ENCODE data around the gene SMAD6.

Gene SMAD6

DNA sequence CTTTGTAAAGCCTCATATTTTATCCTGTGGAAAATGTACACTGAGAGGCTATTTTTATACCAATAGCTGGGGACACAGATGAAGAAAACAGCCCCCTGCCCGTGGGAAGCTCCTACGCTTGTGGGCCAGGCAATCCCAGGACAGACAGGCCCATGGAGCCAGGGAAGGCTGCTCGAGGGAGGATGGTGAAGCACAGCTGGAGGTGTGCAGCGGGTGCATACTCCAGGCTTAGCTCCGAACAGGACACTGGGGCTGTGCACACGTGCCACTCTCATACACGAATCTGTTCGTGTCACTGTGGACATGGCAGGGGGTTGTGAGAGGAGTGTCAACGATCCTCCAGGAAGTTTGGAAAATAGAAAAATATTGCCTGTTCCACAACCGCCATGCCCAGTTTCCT lies 36.1 kb downstream of the SMAD6 start:
- CTCF ChIA-PET: interaction anchor here (1.0 kb wide), 1 partner anchor 39 kb away, joined by 3 read pairs; no protein-coding TSS in a partner anchor

DNA sequence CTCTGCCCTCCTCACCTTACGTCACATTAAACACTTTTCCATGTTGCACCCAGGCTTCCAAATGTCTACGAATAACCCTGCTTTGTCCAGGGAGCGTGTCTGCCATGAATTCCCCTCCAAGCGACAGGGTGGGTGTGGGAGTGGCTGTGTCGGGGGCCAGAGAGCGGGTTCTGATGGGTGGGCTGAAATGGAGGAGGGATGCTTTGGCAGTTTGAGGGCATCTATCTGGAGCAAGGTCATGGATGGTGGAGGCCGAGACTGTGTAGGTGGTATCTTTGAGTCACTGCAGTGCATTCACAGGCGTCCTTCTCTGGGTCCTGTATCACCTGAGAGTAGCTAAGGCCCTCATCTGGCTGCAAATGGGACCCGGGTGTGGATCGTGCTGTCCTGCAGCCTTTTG lies 36.6 kb downstream of the SMAD6 start:
- H3K27ac ChIP-seq: no peak overlapping the region
- ChIA-PET CTCF (interaction anchor here (1.0 kb wide), 1 partner anchor 40 kb away, joined by 3 read pairs; no protein-coding TSS in a partner anchor), POLR2A (ENCODE audit: low non-redundant PET) (no interaction called here)
- TF ChIP-seq, protein P1, sequence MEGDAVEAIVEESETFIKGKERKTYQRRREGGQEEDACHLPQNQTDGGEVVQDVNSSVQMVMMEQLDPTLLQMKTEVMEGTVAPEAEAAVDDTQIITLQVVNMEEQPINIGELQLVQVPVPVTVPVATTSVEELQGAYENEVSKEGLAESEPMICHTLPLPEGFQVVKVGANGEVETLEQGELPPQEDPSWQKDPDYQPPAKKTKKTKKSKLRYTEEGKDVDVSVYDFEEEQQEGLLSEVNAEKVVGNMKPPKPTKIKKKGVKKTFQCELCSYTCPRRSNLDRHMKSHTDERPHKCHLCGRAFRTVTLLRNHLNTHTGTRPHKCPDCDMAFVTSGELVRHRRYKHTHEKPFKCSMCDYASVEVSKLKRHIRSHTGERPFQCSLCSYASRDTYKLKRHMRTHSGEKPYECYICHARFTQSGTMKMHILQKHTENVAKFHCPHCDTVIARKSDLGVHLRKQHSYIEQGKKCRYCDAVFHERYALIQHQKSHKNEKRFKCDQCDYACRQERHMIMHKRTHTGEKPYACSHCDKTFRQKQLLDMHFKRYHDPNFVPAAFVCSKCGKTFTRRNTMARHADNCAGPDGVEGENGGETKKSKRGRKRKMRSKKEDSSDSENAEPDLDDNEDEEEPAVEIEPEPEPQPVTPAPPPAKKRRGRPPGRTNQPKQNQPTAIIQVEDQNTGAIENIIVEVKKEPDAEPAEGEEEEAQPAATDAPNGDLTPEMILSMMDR (conservative IDR thresholded peaks at IDR 0.05; ENCODE audit: low read depth): no peak
- DNase-seq (ENCODE audit: low spot score): no peak

More for the DNA sequence above, 36.1 kb downstream of the SMAD6 start:
- POLR2A ChIA-PET (ENCODE audit: low non-redundant PET): no interaction called here
- no peak overlapping the region for H3K27ac ChIP-seq
- DNase-seq (ENCODE audit: low spot score): no peak
- TF ChIP-seq, protein P1 (conservative IDR thresholded peaks at IDR 0.05; ENCODE audit: low read depth): no peak

DNA sequence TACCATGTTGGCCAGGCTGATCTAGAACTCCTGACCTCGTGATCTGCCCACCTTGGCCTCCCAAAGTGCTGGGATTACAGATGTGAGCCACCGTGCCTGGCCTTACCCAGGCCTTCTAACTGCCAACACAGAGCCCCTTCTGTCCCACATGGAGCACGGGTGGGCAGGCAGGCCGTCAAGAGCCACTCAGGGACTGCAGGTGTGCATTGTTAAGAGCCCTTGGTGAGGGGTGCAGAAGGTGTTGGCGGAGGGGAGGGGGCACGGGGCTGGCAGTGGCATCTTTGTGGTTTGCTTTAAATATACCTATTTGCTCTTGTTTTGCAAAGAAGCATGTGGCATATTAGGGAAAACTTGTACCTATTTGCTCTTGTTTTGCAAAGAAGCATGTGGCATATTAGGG lies 37.3 kb downstream of the SMAD6 start:
- H3K27ac ChIP-seq: no peak overlapping the region
- ChIA-PET CTCF (no interaction called here), POLR2A (ENCODE audit: low non-redundant PET) (no interaction called here)
- no peak for DNase-seq (ENCODE audit: low spot score)
- TF ChIP-seq, protein P1 (conservative IDR thresholded peaks at IDR 0.05; ENCODE audit: low read depth): no peak

DNA sequence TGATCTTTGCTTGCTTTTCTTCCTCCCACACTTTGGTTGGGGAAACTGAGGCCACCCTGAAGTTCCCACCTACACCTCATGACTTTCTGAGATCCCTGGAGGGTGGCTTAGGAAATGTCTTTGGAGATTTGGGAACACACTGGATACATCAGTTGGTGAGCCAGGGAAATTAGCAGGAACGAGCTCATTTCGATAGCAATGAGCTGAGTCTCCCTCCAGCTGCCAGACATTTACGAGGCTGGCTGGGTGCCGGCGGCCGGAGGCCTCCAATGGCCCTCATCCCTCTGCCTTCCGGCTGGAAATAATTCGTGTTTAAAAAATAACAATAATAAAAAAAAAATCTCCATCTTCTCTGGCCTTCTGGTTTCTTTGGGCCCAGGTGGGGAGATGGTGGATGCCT lies 38.8 kb downstream of the SMAD6 start:
- H3K27ac ChIP-seq: no peak overlapping the region
- CTCF ChIA-PET: no interaction called here
- POLR2A ChIA-PET (ENCODE audit: low non-redundant PET): no interaction called here
- TF ChIP-seq, protein P1 (conservative IDR thresholded peaks at IDR 0.05; ENCODE audit: low read depth): no peak
- no peak for DNase-seq (ENCODE audit: low spot score)

DNA sequence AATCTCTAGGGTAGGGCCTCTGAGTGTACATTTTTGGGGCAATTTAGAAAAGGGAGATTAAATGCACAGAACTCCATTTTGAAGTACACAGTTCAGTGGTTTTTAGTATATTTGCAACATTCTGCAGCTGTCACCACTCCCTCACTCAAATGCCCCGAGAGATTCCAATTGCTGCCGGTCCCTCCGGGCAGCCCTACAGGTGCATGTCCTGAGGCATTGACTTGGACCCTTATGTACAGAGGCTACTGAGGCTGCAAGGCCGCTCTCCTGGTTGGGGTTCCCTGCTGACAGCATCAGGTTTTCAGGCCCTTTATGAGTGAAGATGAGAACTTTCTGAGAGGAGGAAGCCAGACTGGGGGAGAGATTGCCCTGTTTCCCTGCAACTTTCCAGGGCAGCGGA lies 39.6 kb downstream of the SMAD6 start:
- no peak overlapping the region for H3K27ac ChIP-seq
- POLR2A ChIA-PET (ENCODE audit: low non-redundant PET): no interaction called here
- TF ChIP-seq, protein P1 (conservative IDR thresholded peaks at IDR 0.05; ENCODE audit: low read depth): no peak
- DNase-seq (ENCODE audit: low spot score): no peak
- CTCF ChIA-PET: no interaction called here

DNA sequence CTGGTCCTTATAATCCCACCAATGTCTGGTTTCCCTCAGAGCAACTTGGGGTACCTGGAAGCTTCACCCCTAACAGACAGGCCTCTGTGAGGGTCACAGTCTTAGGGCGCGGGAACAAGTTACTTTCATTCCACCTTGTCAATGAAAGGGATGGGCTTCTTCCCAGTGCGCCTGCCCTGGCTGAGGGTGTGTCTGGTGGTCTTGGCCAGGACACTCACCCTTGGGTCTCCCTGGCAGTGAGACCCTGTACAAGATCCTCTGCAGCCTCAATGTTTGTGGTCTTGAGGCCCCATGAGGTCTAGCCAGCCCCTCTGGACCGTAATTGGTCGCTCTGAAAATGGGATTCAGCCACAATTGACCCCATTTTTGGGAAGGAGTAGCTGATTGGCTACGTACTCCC lies 40.2 kb downstream of the SMAD6 start:
- TF ChIP-seq, protein P1 (conservative IDR thresholded peaks at IDR 0.05; ENCODE audit: low read depth): no peak
- H3K27ac ChIP-seq: no peak overlapping the region
- POLR2A ChIA-PET (ENCODE audit: low non-redundant PET): no interaction called here
- CTCF ChIA-PET: no interaction called here
- DNase-seq (ENCODE audit: low spot score): no peak

DNA sequence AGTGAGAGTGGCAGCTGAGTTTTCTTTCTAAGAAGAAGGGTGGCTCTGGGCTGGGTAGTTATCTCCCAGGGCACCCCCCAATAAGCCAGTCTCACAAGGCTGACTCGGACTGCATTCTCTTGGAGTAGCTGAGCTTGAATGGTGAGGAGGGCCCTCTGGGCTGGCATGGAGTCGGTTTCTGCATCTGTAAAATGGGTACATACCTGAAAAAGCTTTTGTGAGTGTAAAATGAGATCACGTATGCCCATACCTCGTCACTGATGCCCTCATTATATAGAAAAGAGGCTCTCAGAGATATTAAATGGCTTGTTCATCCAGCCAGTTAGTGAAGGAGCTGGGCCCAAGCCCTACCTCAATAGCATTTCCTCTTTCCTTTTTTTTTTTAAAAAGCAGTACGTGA lies 41.2 kb downstream of the SMAD6 start:
- POLR2A ChIA-PET (ENCODE audit: low non-redundant PET): no interaction called here
- H3K27ac ChIP-seq: no peak overlapping the region
- TF ChIP-seq, protein P1 (conservative IDR thresholded peaks at IDR 0.05; ENCODE audit: low read depth): no peak
- CTCF ChIA-PET: interaction anchor here (0.6 to 1.0 kb wide), 2 partner anchors 15 to 100 kb away, joined by 3 to 4 read pairs; no protein-coding TSS in a partner anchor
- DNase-seq (ENCODE audit: low spot score): no peak

Data from RWPE1 (cell line).